Breast epithelium (tissue), 3 donors: ENCODE measurements around the gene NPTX1.

Experiments
- CTCF ChIP-seq, 3 donors: fragments of 450-650 bp; IDR thresholded peaks; one replicate each; pipeline ENCODE4 v1.5.1; 2016 to 2017; ENCODE audit warnings: antibody characterized with exemption in 3 of 3, mild to moderate bottlenecking in 3 of 3, moderate library complexity in 3 of 3
- POLR2A ChIP-seq: fragments of 450-650 bp; IDR thresholded peaks from one replicate; pipeline ENCODE4 v1.6.1; 2016; ENCODE audit warnings: antibody characterized with exemption, mild to moderate bottlenecking, moderate library complexity

DNA sequence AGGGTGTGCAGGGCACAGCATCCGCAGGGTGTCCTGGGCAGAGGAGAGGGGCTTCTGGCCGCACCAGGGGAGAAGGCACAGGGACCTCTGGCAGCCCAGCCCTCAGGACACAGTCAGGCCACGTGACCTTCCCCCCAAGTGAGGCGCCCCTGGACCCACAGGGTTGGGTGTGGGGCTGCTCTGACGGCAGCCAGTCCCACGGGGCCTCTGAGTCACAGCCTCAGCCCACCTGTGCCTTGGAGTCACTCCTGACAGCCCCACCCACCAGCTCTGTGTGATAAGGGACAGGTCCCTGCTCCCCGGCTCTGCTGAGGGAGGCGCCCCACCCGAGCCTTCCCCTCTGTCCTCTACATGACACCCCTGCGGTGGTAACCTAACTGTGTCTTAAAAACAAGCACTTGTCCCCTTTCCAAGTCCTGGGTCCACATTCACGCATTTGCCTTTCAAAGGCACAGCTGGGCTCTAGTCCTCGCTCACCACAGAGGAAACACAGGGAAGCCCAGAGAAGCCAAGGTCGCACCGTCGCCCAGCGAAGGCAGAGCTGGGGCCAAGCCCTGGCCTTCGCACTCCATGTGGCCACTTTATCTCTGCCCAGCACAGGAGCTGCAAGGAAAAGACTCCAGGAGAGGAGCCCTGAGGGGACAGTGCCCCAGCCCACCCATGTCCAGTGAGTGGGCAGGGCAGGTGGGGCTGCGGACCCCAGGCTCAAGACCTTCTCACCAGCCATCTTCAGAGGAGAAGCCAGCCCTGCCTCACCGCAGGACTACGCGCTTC, 5.1 kb upstream of the NPTX1 start:
- TF ChIP-seq CTCF (IDR thresholded peaks at IDR 0.05) (no peak), POLR2A (no peak)
